Peyer's patch (tissue), 4 donors: ENCODE results near the gene EEFSEC. TPM values are rescaled to one million over a fixed set of nuclear protein-coding genes. Genes with fewer than 3 reads are reported as not detected.

Experiments
- DNase-seq, 3 donors: peaks; one replicate each; pipeline ENCODE4 v3.0.0-alpha.2; 2017 to 2019
- H3K27ac ChIP-seq, 4 donors: fragments of 200-600 bp; sonication (generic); one replicate each; pipeline ENCODE4 v1.5.1; 2016 to 2019
- H3K27me3 ChIP-seq, 2 donors: fragments of 200-600 bp; sonication (generic); one replicate each; pipeline ENCODE4 v1.5.1; 2019
- H3K36me3 ChIP-seq, 3 donors: fragments of 200-600 bp; sonication (generic); one replicate each; pipeline ENCODE4 v1.5.1; 2016 to 2019
- H3K4me1 ChIP-seq, 4 donors: fragments of 200-600 bp; sonication (generic); one replicate each; pipeline ENCODE4 v1.5.1; 2016 to 2019
- H3K4me3 ChIP-seq, 4 donors: fragments of 200-600 bp; sonication (generic); 1 replicate in 3 of 4; 2 replicates in 1 of 4; pipeline ENCODE4 v1.5.1; 2016 to 2019; ENCODE audit warnings: mild to moderate bottlenecking in 1 of 4
- H3K9me3 ChIP-seq, 4 donors: fragments of 200-600 bp; sonication (generic); one replicate each; pipeline ENCODE4 v1.5.1; 2016 to 2019; ENCODE audit warnings: mild to moderate bottlenecking in 1 of 4
- CTCF ChIP-seq, 6 experiments: fragments of 450-650 bp in 4 of 6; fragments of 200-600 bp in 2 of 6; sonication (generic) in 1 of 6; IDR thresholded peaks; one replicate each; pipeline ENCODE4 v1.5.1; 2017 to 2019; ENCODE audit warnings: antibody characterized with exemption in 6 of 6, mild to moderate bottlenecking in 3 of 6, moderate library complexity in 1 of 6
- POLR2A ChIP-seq, 2 donors: fragments of 450-650 bp; IDR thresholded peaks; one replicate each; pipeline ENCODE4 v1.5.1; 2017; ENCODE audit warnings: antibody characterized with exemption in 2 of 2, mild to moderate bottlenecking in 2 of 2, moderate library complexity in 2 of 2
- total RNA-seq, 4 donors: library from RNA; depleted of rRNA; stranded (reverse); fragments of >200 nt; gene quantifications; one replicate each; pipeline ENCODE4 v1.1.0, GENCODE V29; 2016

EEFSEC gene
- total RNA-seq, 4 donors from 2014 or later = 11.7 to 50.3 (median 19.6) TPM

GRCh38 chr3:128409624-128410581 is 256.6 kb downstream of the EEFSEC start:
- no peak overlapping the region for H3K4me3 ChIP-seq
- no peak for DNase-seq
- no peak overlapping the region for H3K27ac ChIP-seq
- no peaks in the 10 kb centered on the region for H3K4me1 ChIP-seq
- no peaks in the 10 kb centered on the region for H3K9me3 ChIP-seq
- no peaks in the 10 kb centered on the region for H3K27me3 ChIP-seq
- no peak for TF ChIP-seq CTCF (IDR thresholded peaks at IDR 0.05)
- TF ChIP-seq POLR2A (IDR thresholded peaks at IDR 0.05) = no peak
- H3K36me3 ChIP-seq = no peaks in the 10 kb centered on the region

GRCh38 chr3:128410669-128411573 is 257.6 kb downstream of the EEFSEC start:
- Histone ChIP-seq H3K27ac (no peak overlapping the region), H3K4me1 (no peaks in the 10 kb centered on the region), H3K36me3 (no peaks in the 10 kb centered on the region), H3K4me3 (no peak overlapping the region), H3K9me3 (no peaks in the 10 kb centered on the region), H3K27me3 (no peaks in the 10 kb centered on the region)
- DNase-seq = no peak
- TF ChIP-seq POLR2A (IDR thresholded peaks at IDR 0.05) = no peak
- TF ChIP-seq CTCF (IDR thresholded peaks at IDR 0.05) = no peak

GRCh38 chr3:128411574-128412064 is 258.3 kb downstream of the EEFSEC start:
- Histone ChIP-seq H3K4me3 (no peak overlapping the region), H3K27ac (no peak overlapping the region), H3K27me3 (no peaks in the 10 kb centered on the region), H3K4me1 (no peaks in the 10 kb centered on the region), H3K36me3 (no peaks in the 10 kb centered on the region), H3K9me3 (no peaks in the 10 kb centered on the region)
- DNase-seq = no peak
- TF ChIP-seq POLR2A (IDR thresholded peaks at IDR 0.05) = no peak
- no peak for TF ChIP-seq CTCF (IDR thresholded peaks at IDR 0.05)

- no peak for DNase-seq
These were observed 259.1 kb downstream of the EEFSEC start for GRCh38 chr3:128412180-128413002.

More at GRCh38 chr3:128412180-128413002, 259.1 kb downstream of the EEFSEC start:
- Histone ChIP-seq H3K9me3 (no peaks in the 10 kb centered on the region), H3K4me3 (no peak overlapping the region), H3K4me1 (no peaks in the 10 kb centered on the region), H3K36me3 (no peaks in the 10 kb centered on the region), H3K27me3 (no peaks in the 10 kb centered on the region), H3K27ac (no peak overlapping the region)
- TF ChIP-seq CTCF (IDR thresholded peaks at IDR 0.05) (no peak), POLR2A (IDR thresholded peaks at IDR 0.05) (no peak)
